H1 (cell line): Measurements from ENCODE around the gene CEP192. TPM values are rescaled to one million over a fixed set of nuclear protein-coding genes. Genes with fewer than 3 reads are reported as not detected.

Experiments used
- POLR2A ChIP-seq, 2 experiments: IDR thresholded peaks; 1 replicate in 1 of 2; 2 replicates in 1 of 2; pipeline ENCODE4 v1.6.1; 2011; ENCODE audit warnings: low read depth in 2 of 2, low read length in 2 of 2, mild to moderate bottlenecking in 2 of 2; ENCODE audit errors: control extremely low read depth in 1 of 2
- POLR2AphosphoS5 ChIP-seq: IDR thresholded peaks from 2 replicates; pipeline ENCODE4 v1.6.1; 2011; ENCODE audit warnings: low read depth, low read length
- polyA plus RNA-seq, 7 experiments: library from polyadenylated mRNA; depleted of rRNA in 3 of 7; stranded (reverse) in 5 of 7; unstranded in 2 of 7; fragments of >200 nt in 5 of 7; fragments of 200-250 nt in 2 of 7; gene quantifications; 1 replicate in 5 of 7; 2 replicates in 1 of 7; 4 replicates in 1 of 7; pipeline versions ENCODE4 v1.2.1 to v1.2.3, GENCODE V29; 2011 to 2013; ENCODE audit warnings: missing spikeins in 2 of 7, mixed read lengths in 2 of 7
- total RNA-seq: library from RNA; stranded (reverse); fragmentation: NEBNext Ultra II Directional; extraction: Animal tissue kit (Norgen Biotek cat#: 25700); gene quantifications from 2 replicates; pipeline ENCODE4 v1.2.1, GENCODE V29; 2021

The CEP192 gene
- total and polyA plus RNA-seq, 2 of the 8 experiments (the other 6 are each of a cell fraction or from before 2014, with no cell fraction given) = 13.4 to 23.1 TPM

GRCh38 chr18:13011719-13012118, 20.6 kb downstream of the CEP192 start (continued):
- no peak for TF ChIP-seq POLR2A (IDR thresholded peaks at IDR 0.05; ENCODE audit: control extremely low read depth in 1 of 2, low read depth in 2 of 2, low read length in 2 of 2)
- no peak for TF ChIP-seq POLR2AphosphoS5
- TF ChIP-seq, all 59 proteins: peak for 0
